GM18861 (cell line): Measurements from ENCODE around the gene VPS37C.
A peak's percentile ranks its signal among the peaks of the same experiment; 100 is the strongest.

ENCODE experiments used
- ATAC-seq: cut with Tn5 transposase; IDR thresholded peaks from one replicate; pipeline ENCODE4 v1.9.1; 2021; ENCODE audit not compliant: unreplicated experiment

Gene VPS37C

GRCh38 chr11:61134801-61135257 lies 26.4 kb downstream of the VPS37C start:
- no peak for ATAC-seq

- no peak for ATAC-seq
These were observed 27.1 kb downstream of the VPS37C start for GRCh38 chr11:61133956-61134662.

- ATAC-seq: no peak
These were observed 28.1 kb downstream of the VPS37C start for GRCh38 chr11:61133145-61133544.

- ATAC-seq: no peak
These were observed 28.6 kb downstream of the VPS37C start for GRCh38 chr11:61132646-61133045.

GRCh38 chr11:61131998-61132555 lies 29.1 kb downstream of the VPS37C start:
- ATAC-seq: no peak

GRCh38 chr11:61131586-61131985 lies 29.6 kb downstream of the VPS37C start:
- no peak for ATAC-seq

GRCh38 chr11:61131186-61131585 lies 30.0 kb downstream of the VPS37C start:
- no peak for ATAC-seq

- ATAC-seq: peak; percentile 70
These were observed 31.3 kb downstream of the VPS37C start for GRCh38 chr11:61129639-61130523.

- no peak for ATAC-seq
These were observed 32.1 kb downstream of the VPS37C start for GRCh38 chr11:61128947-61129638.

GRCh38 chr11:61127991-61128390 lies 33.2 kb downstream of the VPS37C start:
- ATAC-seq: no peak

GRCh38 chr11:61126256-61126655 lies 35.0 kb downstream of the VPS37C start:
- ATAC-seq: no peak

GRCh38 chr11:61125310-61125684 lies 35.9 kb downstream of the VPS37C start:
- ATAC-seq: no peak

GRCh38 chr11:61124574-61125309 lies 36.5 kb downstream of the VPS37C start:
- no peak for ATAC-seq

- ATAC-seq: no peak
These were observed 37.3 kb downstream of the VPS37C start for GRCh38 chr11:61123775-61124571.

- no peak for ATAC-seq
These were observed 38.5 kb downstream of the VPS37C start for GRCh38 chr11:61122761-61123160.

GRCh38 chr11:61121917-61122316 lies 39.3 kb downstream of the VPS37C start:
- ATAC-seq: no peak

- ATAC-seq: no peak
These were observed 39.9 kb downstream of the VPS37C start for GRCh38 chr11:61121192-61121831.

- ATAC-seq: no peak
These were observed 40.5 kb downstream of the VPS37C start for GRCh38 chr11:61120706-61121191.

- no peak for ATAC-seq
These were observed 41.0 kb downstream of the VPS37C start for GRCh38 chr11:61120099-61120705.
